Renal cortical epithelial cell (primary cell): ENCODE data around the gene GOLGA1. TPM values are rescaled to one million over a fixed set of nuclear protein-coding genes. Genes with fewer than 3 reads are reported as not detected.
"Not testable (repeated sequence)": the region's sequence is repeated elsewhere in the genome, so short reads cannot be mapped to it uniquely, and the experiment has no call there.

ENCODE experiments used
- DNase-seq: peaks from one replicate; pipeline ENCODE4 v3.0.0-alpha.2; 2011; ENCODE audit warnings: low read depth
- total RNA-seq: library from RNA; depleted of rRNA; stranded (reverse); fragments of >200 nt; gene quantifications from 2 replicates; pipeline ENCODE4 v1.2.3, GENCODE V29; 2014

Gene GOLGA1
- total RNA-seq, 1 donor from 2014 or later: 12.9 TPM

DNA sequence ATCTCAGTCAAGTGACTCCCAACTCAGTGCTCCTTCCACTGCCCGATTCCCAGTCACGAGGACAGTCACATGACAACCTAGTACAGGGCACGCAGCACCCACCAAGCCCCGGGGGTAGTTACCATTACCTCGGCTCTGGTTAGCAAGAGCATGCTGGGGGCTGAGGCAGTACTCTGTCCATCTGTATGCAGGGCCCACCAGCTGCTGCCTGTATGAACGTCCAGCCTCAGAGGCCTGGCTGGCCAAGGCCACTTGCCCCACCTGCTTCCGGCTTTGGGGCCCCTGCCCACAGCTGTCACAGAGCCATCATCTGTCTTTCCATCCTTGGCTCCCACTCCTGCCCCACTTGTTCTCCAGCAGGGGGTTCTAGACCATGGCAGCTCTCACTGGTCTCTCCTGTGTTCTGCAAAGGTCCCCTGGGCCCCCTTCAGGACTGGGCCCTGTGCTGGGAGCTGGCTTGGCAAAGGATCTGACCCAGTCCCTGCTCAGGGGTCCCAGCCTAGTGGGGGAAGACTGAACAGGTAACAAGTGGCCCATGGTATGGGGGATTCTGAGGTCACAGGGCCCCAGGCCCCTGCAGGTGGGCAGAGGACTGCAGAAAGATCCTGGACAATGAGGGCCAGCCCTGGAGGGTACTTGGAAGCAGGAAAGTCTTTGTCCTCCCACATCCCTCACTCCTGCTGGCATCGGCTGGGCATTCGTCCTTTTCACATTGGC lies 82.4 kb downstream of the GOLGA1 start:
- no peak for DNase-seq

DNA sequence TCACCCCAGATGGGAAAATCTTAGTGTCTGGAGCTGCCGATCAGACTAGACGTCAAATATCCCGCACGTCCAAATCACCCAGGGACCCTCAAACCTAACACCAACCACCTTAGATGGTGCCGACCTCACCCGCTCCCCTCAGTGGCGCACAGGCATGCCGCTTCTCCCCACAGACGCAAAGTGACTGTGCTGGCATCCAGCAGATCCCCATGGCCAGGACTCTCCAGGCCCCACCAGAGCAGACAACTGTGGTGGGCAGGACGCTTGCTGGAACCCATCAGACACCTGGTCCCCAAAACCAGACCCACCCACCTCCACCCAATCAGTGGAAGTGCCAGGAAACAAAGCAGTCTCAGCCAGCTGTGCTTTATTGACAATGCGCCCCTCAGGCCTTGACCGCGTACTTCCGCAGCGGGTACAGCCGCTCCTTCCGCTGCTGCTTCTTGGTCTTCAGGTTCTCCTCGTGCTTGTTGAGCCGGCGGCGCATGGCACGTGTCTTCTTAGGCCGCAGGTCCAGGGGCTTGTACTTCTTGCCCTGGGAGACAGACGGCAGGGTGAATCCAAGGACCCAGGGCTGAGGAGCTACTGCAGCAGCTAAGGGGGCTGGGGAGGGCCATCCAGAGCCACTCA lies 83.2 kb downstream of the GOLGA1 start:
- no peak for DNase-seq

DNA sequence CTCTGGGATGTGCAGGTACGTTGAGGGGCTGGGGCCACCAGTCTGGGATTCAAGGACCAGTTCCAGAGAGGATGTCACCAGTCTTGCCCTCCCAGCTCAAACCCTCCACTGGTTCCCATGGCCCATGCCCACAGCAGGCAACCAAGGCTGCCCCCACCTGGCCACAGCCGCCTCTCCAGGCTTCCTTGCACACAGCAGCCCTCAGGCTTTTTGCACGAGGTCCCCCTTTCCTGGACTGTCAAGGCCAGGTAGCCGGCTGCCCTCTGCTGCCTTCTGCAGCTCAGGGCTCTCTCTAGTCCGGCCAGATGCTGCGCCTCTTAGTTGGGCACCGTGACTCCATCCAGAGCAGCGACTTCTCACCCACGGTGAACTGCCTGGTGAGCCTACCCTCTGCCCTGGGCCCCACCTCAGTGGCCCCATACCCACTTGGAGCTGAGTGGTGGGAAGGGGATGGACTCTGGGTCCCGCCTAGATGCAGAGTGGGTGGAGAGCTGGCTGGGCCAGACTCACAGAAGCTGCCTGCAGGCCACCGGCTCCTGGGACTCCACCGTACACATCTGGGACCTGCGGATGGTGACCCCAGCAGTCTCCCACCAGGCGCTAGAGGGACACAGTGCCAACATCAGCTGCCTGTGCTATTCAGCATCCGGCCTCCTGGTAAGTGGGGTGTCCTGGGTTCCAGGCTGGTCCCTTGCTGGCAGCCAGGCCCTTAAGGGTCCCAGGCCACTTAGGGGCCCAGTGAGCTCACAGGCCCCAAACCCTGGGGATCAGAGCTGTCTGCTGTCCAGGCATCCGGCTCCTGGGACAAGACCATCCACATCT lies 84.7 kb downstream of the GOLGA1 start:
- DNase-seq: no peak

DNA sequence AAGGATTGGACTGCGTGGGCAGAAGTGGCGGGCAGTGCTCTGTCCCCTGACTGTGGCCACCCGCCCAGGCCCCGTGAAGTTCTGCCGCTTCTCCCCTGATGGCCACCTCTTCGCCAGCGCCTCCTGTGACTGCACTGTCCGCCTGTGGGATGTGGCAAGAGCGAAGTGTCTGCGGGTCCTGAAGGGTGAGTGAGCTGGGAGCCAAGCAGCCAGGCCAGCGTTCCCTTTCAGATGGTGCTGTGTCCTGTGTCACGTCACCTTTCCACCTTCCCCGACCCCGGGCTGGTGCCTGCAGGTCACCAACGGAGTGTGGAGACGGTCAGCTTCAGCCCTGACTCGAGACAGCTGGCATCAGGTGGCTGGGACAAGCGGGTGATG lies 85.3 kb downstream of the GOLGA1 start:
- no peak for DNase-seq

DNA sequence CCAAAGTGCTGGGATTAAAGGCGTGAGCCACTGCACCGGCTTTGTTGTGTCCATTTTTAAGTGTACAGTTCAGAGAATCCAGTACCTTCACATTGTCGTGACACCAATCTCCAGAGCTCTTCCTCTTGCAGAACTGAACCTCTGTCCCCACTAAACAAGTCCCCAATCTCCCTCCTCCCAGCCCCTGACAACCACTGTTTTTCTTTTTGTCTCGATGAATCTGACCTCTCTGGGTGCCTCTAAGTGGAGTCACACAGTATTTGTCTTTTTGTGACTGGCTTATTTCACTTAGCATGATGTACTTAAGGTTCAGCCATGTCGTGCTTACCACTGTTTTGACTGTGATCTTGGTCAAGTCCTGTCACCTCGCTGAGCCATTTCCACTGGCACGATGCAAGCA lies 86.1 kb downstream of the GOLGA1 start:
- no peak for DNase-seq

DNA sequence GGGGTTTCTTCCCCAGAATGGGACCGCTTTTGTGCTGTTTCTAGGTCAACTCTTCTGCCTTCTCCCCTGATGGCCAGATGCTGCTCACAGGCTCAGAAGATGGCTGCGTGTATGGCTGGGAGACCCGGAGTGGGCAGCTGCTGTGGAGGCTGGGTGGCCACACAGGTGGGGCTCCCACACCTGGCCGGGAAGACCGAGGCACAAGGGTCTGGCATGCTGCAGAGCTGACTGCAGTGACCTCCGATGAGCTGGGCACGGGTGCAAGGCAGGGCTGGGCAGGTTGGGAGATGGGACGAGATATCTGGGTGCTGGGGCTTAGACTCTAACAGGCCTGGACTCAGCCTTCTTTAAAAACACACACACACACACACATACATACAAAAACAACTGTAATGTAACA lies 86.7 kb downstream of the GOLGA1 start:
- DNase-seq: no peak

DNA sequence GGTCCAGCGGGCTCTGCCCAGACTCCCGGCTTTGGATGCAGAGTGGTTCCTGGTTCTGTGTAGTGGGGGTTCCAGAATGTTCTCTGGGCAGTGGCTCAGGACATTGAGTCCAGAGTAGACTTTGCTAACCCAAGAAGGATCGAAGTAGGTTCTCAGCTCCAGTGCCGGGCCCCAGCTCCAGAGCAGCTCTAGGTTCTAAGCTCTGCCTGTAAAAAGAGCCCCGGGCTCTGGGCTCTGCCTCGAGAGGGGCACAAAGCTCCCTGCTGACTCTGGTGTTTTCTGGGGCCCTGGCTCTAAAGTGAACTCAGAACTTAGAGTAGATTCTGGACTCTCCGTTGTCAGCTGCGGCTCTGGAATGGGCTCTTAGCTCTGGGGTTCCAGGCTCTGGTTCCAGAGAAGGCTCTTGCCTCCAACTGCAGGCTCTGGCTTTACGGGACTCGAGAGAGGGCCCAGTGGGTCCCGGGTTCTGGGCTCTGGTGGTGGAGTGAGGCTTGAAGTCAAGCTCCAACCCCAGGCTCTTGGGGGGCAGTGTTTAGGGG lies 87.2 kb downstream of the GOLGA1 start:
- no peak for DNase-seq

DNA sequence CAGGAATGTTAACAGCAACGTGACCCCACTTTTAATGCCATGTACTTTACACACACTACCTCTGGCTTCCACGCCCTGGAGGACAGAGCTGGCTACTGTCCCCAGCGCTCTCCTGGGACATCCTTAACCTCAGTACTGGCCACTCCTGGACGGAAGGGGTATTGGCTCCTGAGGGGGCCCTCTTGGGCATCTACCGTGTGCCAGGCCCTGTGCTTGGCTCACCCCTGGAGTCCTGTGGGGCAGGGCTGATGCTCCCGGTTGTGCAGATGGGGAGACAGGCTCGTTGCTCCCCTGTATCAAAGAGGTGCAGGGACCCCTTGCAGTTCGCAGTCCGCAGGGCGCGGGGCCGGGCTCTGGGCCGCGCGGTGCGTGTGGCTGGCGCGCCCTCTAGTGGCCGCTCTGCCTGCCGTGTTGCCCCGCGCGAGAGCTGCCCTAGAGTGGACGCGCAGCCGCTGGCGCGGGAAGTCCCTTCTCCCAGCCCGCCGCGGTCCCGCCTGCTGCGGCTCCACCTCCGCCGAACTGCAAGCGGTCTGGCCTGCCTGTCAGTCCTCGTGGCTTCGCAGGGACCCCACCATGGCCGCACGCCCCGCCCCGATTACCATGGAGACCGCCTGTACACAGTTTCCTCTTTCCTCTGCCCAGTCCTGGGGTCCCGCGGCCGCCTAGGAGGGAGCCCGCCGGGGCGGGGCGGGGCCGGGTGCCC lies 87.9 kb downstream of the GOLGA1 start, which contains the start of gene WDR38:
WDR38 (plus strand) TSS at position 632 of the 703 bp plus-strand sequence. CDS start 72 bp downstream, outside the sequence.
- peak; percentile 41 for DNase-seq

DNA sequence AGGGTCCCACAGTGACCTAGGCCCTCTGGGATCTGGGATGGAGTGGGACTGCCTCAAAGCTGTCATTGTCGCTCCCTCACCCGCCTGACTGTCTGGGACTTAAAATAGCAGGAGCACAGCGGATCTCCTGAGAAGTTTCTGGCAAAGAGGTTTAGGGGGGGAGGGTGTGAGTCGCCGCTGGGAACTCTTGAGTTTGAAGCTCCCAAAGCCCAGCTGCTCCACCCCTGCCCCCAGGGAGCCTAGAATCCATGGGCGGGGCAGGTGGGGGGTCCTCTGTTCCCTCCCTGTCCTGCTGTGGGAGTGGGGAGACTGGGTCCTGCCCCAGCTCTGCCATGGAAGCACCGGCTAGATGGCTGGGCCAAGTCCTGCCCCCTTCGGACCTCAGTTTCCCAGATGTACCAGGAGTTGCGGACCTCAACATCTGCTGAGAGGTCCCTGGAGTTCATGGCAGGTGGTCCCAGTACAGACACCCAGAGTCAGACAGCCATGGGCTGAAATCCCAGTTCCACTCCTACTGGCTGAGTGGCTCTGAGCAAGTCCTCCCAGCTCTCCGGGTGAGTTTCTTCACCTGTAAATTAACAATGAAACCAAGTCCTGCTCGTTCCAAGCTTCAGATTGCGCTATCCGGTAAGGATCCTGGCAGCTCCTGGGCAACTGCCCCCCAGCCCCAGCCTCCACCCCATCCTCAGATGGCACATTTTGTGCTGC lies 88.6 kb downstream of the GOLGA1 start:
- no peak for DNase-seq

DNA sequence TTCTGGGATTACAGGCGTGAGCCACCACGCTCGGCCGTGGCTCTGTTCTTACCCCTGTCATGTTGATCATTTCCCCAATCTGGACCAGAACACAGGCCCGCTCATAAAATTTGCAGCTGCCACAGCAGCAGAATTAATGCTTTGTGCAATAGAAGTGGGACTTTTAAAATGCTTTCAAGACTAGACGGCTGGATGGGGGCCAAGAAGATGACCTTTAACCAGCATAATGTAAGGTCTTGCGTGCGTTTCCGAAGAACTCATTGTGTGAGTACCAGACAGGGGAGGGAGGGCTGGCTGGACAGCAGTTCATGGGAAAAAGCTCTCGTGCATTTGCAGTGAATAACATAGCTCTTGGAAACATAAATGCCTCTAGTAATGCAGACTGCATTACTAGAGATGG lies 91.1 kb downstream of the GOLGA1 start:
- peak; percentile 51 for DNase-seq

DNA sequence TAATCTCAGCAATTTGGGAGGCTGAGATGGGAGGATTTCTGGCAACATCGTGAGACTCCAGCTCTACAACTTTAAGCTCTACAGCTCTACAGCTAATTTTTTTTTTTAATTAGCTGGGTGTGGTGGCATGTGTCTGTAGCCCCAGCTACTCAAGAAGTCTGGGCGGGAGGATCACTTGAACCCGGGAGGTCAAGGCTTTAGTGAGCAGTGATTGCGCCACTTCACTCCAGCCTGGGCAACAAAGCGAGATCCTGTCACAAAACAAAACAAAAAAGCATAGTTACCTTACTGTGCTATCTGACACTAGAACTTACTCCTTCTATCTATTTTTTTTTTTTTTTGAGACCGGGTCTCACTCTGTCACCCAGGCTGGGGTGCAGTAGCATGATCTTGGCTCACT lies 93.9 kb downstream of the GOLGA1 start:
- no peak for DNase-seq

DNA sequence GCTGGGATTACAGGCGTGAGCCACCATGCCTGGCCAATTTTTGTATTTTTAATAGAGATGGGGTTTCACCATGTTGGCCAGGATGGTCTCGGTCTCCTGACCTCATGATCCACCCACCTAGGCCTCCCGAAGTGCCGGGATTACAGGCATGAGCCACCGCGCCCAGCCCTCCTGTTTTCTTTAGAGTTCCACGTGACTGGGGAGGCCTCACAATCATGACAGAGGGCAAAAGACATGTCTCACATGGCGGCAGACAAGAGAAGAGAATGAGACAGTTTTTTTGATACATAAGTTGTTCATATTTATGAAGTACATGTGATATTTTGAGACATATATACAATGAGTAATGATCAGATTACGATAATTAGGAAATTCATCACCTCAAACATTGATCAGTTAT lies 94.4 kb downstream of the GOLGA1 start:
- not testable (repeated sequence) for DNase-seq

DNA sequence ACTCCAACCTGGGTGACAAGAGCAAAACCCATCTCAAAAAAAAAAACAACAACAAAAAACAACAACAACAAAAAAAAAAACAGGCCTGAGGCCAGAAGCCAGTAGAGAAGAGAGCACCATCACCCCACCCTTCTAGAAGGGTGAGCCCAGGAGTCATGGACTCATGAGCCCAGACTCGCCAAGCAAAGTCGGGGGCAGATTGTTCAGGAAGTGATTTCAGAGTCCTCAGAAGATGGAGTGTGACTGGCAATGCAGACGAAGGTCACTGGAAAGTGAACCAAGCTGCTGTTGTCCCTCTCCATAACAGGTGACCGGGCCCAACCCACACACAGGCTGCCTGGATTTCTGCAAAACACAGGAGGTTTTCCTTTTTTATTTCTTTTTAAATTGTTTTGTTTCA lies 96.6 kb downstream of the GOLGA1 start:
- no peak for DNase-seq

DNA sequence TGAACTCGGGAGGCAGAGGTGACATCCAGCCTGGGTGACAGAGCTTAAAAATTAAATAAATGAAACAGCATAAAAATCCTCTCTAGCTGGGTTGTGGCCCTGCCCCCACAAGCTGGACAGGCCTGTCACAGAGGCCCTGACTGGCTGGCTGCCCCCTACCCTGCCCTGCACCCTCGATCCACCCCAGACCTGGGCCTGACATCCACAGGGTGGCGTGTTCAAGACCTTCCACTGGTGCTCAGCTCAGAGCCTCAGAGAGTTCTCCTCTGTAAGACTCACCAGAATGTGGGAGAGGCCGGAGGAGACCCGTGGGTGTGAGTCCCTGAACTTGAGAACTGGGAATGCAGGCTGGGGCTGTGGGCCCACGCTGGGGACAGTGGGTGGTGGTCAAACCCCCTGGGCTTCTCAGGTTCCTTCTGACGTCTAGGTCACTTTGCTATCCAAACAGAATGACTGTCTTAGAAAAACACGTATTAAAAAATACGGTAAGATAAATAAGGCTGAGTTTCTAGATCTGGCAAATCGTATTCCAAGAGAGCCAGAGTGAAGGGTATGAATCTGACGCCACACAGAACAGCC lies 97.3 kb downstream of the GOLGA1 start:
- DNase-seq: no peak

DNA sequence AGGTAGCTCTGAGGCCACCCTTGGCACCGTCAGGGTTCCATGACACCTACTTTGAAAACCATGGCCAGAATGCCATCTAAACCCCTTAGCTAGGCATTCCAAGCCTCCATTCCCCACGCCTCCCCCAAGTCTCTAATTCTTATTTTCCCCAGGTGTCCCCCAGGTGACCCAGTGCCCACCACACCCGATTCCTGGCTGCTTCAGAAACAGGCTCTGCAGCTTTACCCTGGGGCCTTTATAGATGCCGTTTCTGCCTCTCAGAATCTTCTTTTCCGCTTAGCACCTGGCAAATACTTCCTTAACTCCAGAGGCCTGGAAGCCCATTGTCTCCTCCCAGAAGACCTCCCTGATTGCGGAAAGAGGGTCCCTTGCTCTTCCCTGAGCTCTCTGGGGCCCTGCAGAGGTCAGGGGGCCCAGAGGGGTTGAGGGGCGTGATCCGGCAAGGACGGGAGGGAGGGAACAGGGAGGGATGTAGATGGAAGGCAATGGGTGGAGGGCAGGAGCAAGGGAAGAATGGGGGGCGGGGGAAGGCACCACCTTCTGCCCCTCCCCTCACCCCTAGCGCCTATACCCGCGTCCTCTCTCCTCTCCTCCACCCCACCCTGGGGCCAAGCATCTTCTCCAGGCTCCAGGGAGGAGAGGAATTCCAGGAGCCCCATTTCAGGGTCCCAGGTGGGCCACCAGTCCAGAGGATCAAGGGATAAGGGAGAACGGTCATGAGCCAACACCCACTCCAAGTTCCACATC lies 99.6 kb downstream of the GOLGA1 start:
- DNase-seq: no peak

DNA sequence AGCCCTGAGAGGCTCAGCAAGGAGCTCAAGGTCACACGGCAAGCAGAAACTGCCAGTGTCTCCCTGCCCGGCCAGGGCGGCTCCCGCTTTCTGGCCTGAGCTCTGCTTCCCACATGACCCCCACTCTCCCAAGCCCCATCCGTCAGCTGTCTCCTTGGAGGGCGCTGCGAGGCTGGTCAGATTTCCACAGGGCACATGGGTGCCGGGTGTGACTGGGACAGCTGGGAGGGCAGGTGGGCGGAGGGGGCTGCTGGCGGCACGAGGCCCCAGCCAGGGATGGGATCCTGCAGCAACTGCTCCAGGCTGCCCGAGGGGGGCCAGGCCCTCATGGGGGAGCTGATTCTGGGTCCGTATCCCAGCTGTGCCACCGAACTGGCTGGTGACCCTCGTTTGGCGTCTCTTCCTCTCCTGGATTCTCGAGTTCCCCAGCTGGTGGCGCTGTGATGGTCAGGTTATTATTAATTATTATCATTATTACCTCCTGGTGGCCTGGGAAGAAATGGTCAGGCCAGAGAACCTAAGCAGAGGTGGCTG lies 100.5 kb downstream of the GOLGA1 start:
- DNase-seq: no peak

DNA sequence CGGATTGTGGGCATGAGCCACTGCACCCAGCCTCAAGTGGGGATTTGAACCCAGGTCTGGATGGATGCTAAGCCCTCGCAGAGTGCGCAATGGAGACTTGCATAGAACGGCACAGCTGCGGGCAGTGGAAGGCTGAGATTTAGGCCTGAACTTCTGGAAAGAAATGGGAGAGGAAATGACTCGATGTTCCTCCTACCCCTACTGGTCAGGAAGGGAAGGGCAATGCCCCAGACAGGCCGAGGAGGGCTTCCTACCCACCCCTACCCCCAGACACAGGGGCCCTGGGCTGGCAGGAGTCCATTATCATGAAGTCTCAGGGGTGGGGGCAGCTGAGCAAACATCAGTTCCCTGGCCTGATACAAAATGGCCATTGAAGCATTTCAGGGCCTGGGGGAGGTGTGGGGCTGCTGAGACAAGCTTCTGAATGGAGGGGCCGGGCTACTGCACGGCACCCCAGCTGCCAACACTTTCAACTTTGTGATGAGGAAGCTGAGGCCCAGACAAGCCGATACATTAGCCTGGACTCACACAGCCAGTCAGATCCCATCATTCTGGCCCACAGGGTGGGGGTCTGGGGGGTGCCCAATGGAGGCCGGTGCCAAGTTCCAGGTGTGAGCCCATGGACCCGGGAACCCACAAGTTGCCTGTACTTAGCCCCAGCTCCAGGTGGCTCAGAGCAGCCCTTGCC lies 101.1 kb downstream of the GOLGA1 start:
- DNase-seq: no peak

DNA sequence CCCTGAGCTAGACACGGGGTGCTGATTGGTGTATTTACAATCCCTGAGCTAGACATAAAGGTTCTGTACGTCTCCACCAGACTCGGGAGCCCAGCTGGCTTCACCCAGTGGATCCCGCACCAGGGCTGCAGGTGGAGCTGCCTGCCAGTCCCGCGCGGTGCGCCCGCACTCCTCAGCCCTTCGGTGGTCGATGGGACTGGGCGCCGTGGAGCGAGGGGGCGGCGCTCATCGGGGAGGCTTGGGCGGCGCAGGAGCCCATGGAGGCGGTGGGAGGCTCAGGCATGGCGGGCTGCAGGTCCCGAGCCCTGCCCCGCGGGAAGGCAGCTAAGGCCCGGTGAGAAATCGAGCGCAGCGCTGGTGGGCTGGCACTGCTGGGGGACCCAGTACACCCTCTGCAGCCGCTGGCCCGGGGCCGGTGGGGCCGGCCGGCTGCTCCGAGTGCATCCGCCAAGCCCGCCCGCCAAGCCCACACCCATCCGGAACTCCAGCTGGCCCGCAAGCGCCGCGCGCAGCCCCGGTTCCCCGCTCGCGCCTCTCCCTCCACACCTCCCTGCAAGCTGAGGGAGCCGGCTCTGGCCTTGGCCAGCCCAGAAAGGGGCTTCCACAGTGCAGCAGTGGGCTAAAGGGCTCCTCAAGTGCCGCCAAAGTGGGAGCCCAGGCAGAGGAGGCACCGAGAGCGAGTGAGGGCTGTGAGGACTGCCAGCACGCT lies 102.2 kb downstream of the GOLGA1 start:
- DNase-seq: not testable (repeated sequence)

DNA sequence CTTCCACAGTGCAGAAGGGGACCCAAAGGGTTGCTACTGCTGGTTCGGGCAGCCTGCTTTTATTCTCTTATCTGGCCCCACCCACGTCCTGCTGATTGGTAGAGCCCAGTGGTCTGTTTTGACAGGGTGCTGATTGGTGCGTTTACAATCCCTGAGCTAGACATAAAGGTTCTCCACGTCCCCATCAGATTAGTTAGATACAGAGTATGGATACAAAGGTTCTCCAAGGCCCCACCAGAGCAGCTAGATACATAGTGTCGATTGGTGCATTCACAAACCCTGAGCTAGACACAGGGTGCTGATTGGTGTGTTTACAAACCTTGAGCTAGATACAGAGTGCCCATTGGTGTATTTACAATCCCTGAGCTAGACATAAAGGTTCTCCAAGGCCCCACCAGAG lies 102.8 kb downstream of the GOLGA1 start:
- DNase-seq: not testable (repeated sequence)
